GM19328 (cell line): Measurements from ENCODE around the gene ATXN7L3B.
A peak's percentile ranks its signal among the peaks of the same experiment; 100 is the strongest.
"Not testable (repeated sequence)": the region's sequence is repeated elsewhere in the genome, so short reads cannot be mapped to it uniquely, and the experiment has no call there.

Experiments
- ATAC-seq: cut with Tn5 transposase; IDR thresholded peaks from one replicate; pipeline ENCODE4 v1.9.1; 2021; ENCODE audit warnings: mild to moderate bottlenecking, moderate library complexity; ENCODE audit not compliant: unreplicated experiment

Gene ATXN7L3B

GRCh38 chr12:74537707-74538385 is at the start of gene ATXN7L3B:
TSS of gene ATXN7L3B (plus strand) at chr12:74537835. CDS start at chr12:74538113, 278 bp downstream.
- peak; percentile 97 for ATAC-seq

- ATAC-seq = peak; percentile 61
Observed at GRCh38 chr12:74488134-74488533, 49.5 kb upstream of the ATXN7L3B start.

GRCh38 chr12:74489543-74489942 is 48.1 kb upstream of the ATXN7L3B start:
- ATAC-seq = no peak

- ATAC-seq = peak; percentile 62
Observed at GRCh38 chr12:74490390-74491064, 47.1 kb upstream of the ATXN7L3B start.

- no peak for ATAC-seq
Observed at GRCh38 chr12:74491374-74491773, 46.3 kb upstream of the ATXN7L3B start.

GRCh38 chr12:74499192-74499591 is 38.4 kb upstream of the ATXN7L3B start:
- ATAC-seq = no peak

- ATAC-seq = not testable (repeated sequence)
Observed at GRCh38 chr12:74508873-74509657, 28.6 kb upstream of the ATXN7L3B start.

- ATAC-seq = no peak
Observed at GRCh38 chr12:74509886-74510285, 27.7 kb upstream of the ATXN7L3B start.

GRCh38 chr12:74514098-74514872 is 23.4 kb upstream of the ATXN7L3B start:
- ATAC-seq = no peak

GRCh38 chr12:74515849-74516248 is 21.8 kb upstream of the ATXN7L3B start:
- no peak for ATAC-seq

GRCh38 chr12:74526535-74526934 is 11.1 kb upstream of the ATXN7L3B start:
- ATAC-seq = no peak

GRCh38 chr12:74527491-74527890 is 10.1 kb upstream of the ATXN7L3B start:
- no peak for ATAC-seq

GRCh38 chr12:74530676-74531075 is 7.0 kb upstream of the ATXN7L3B start:
- ATAC-seq = no peak

- no peak for ATAC-seq
Observed at GRCh38 chr12:74535536-74535935, 2.1 kb upstream of the ATXN7L3B start.

GRCh38 chr12:74537126-74537706 is 419 bp upstream of the ATXN7L3B start:
- peak; percentile 55 for ATAC-seq

- ATAC-seq = no peak
Observed at GRCh38 chr12:74538491-74539258, 1.0 kb downstream of the ATXN7L3B start.

GRCh38 chr12:74539261-74539660 is 1.6 kb downstream of the ATXN7L3B start:
- no peak for ATAC-seq

GRCh38 chr12:74539765-74540526 is 2.3 kb downstream of the ATXN7L3B start:
- no peak for ATAC-seq

- no peak for ATAC-seq
Observed at GRCh38 chr12:74541074-74541473, 3.4 kb downstream of the ATXN7L3B start.
